ENCODE data around the gene BCL2. TPM values are rescaled to one million over a fixed set of nuclear protein-coding genes. Genes with fewer than 3 reads are reported as not detected.
A peak's percentile ranks its signal among the peaks of the same experiment; 100 is the strongest.

BCL2 gene
- total RNA-seq, 2 experiments from 2014 or later: 1.4 to 2.5 TPM

DNA sequence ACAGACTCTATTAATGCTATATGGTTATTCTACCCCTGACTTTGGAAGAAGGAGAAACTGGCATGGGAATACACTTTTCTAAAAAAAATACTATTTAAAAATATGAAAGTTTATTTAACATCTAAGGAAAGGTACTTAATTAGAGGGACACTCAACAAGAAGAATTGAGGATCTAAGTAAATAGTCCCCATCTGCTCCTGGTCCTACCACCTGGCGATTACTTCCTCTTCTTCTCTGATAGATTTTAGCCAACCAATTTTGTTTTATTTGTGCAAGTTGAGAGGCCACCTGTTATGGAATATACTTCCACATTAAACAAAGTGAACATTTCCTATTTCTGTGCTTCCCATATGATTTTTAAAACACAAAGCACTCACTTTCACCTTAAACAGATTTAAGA lies 111.7 kb downstream of the BCL2 start:
- Histone ChIP-seq H3K4me3 (ENCODE audit: low read depth, low read length, poor library complexity, severe bottlenecking) (no peak overlapping the region), H4K20me1 (ENCODE audit: insufficient read depth, low read length) (no peaks in the 10 kb centered on the region), H2AFZ (ENCODE audit: low read length) (no peak overlapping the region; the same call in 1 of the 2 replicates), H3K9me3 (ENCODE audit: low read length) (no peaks in the 10 kb centered on the region), H3K79me2 (ENCODE audit: insufficient read depth, low read depth, low read length) (no peaks in the 10 kb centered on the region), H3K9me2 (ENCODE audit: insufficient read depth, low read length) (no peaks in the 10 kb centered on the region), H3K4me2 (ENCODE audit: low read length) (peak overlapping the region; percentile 56), H3K4me1 (ENCODE audit: insufficient read depth, low read length, poor library complexity, severe bottlenecking) (peaks cover 39% of the 10 kb centered on the region), H3K27ac (ENCODE audit: low read depth, low read length, poor library complexity, severe bottlenecking) (no peak overlapping the region), H3K36me3 (ENCODE audit: insufficient read depth, low read length) (no peaks in the 10 kb centered on the region)
- TF ChIP-seq EZH2phosphoT487 (IDR thresholded peaks at IDR 0.05; ENCODE audit: borderline replicate concordance, low read depth, low read length): no peak
- TF ChIP-seq, protein P1, sequence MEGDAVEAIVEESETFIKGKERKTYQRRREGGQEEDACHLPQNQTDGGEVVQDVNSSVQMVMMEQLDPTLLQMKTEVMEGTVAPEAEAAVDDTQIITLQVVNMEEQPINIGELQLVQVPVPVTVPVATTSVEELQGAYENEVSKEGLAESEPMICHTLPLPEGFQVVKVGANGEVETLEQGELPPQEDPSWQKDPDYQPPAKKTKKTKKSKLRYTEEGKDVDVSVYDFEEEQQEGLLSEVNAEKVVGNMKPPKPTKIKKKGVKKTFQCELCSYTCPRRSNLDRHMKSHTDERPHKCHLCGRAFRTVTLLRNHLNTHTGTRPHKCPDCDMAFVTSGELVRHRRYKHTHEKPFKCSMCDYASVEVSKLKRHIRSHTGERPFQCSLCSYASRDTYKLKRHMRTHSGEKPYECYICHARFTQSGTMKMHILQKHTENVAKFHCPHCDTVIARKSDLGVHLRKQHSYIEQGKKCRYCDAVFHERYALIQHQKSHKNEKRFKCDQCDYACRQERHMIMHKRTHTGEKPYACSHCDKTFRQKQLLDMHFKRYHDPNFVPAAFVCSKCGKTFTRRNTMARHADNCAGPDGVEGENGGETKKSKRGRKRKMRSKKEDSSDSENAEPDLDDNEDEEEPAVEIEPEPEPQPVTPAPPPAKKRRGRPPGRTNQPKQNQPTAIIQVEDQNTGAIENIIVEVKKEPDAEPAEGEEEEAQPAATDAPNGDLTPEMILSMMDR (conservative IDR thresholded peaks at IDR 0.05; ENCODE audit: low read length): no peak
- intact Hi-C loops (cut with micrococcal nuclease; ENCODE audit: unreplicated experiment): loop anchor here (5.0 kb wide), 2 partner anchors 51 to 109 kb away; partner anchors contain the start of gene BCL2
- POLR2A ChIA-PET: interaction anchor here (0.6 kb wide), 1 partner anchor 117 kb away, joined by 3 read pairs; no protein-coding TSS in a partner anchor
- DNase-seq (ENCODE audit: low spot score): peak; percentile 26
- BruUV-seq (replicated peaks): no TSS peak
- CTCF ChIA-PET (ENCODE audit: unreplicated experiment): no interaction called here

- TF ChIP-seq, protein P1 (conservative IDR thresholded peaks at IDR 0.05; ENCODE audit: low read length): no peak
- Histone ChIP-seq H3K36me3 (ENCODE audit: insufficient read depth, low read length) (no peaks in the 10 kb centered on the region), H3K27ac (ENCODE audit: low read depth, low read length, poor library complexity, severe bottlenecking) (no peak overlapping the region), H4K20me1 (ENCODE audit: insufficient read depth, low read length) (no peaks in the 10 kb centered on the region), H3K9me3 (ENCODE audit: low read length) (no peaks in the 10 kb centered on the region), H2AFZ (ENCODE audit: low read length) (peak overlapping the region; percentile 95), H3K4me2 (ENCODE audit: low read length) (peak overlapping the region; percentile 56), H3K79me2 (ENCODE audit: insufficient read depth, low read depth, low read length) (no peaks in the 10 kb centered on the region), H3K9me2 (ENCODE audit: insufficient read depth, low read length) (no peaks in the 10 kb centered on the region), H3K4me3 (ENCODE audit: low read depth, low read length, poor library complexity, severe bottlenecking) (peak overlapping the region; percentile 45), H3K4me1 (ENCODE audit: insufficient read depth, low read length, poor library complexity, severe bottlenecking) (peaks cover 39% of the 10 kb centered on the region)
- CTCF ChIA-PET (ENCODE audit: unreplicated experiment): no interaction called here
- no TSS peak for BruUV-seq (replicated peaks)
- intact Hi-C loops (cut with micrococcal nuclease; ENCODE audit: unreplicated experiment): loop anchor here (5.0 kb wide), 2 partner anchors 50 to 110 kb away; partner anchors contain the start of gene BCL2
- POLR2A ChIA-PET: interaction anchor here (0.8 kb wide), 1 partner anchor 576 kb away, joined by 3 read pairs; no protein-coding TSS in a partner anchor
- peak; percentile 49 for DNase-seq (ENCODE audit: low spot score)
Measured at GRCh38 chr18:63207143-63207790, 112.3 kb downstream of the BCL2 start.
